Muscle layer of colon (tissue), 2 donors: ENCODE results near the gene JUND.
A peak's percentile ranks its signal among the peaks of the same experiment; 100 is the strongest.

ENCODE experiments used
- H3K27ac ChIP-seq: one replicate; pipeline ENCODE4 v1.7.0; 2013; ENCODE audit warnings: low read depth, mild to moderate bottlenecking, low read length, moderate library complexity
- H3K27me3 ChIP-seq, 2 donors: one replicate each; pipeline ENCODE4 v1.7.0; 2013; ENCODE audit warnings: low read length in 2 of 2, mild to moderate bottlenecking in 2 of 2; ENCODE audit not compliant: insufficient read depth in 2 of 2, control insufficient read depth in 1 of 2
- H3K36me3 ChIP-seq: one replicate; pipeline ENCODE4 v1.7.0; 2013; ENCODE audit warnings: mild to moderate bottlenecking, low read length; ENCODE audit not compliant: insufficient read depth
- H3K4me1 ChIP-seq: one replicate; pipeline ENCODE4 v1.7.0; 2013; ENCODE audit warnings: mild to moderate bottlenecking, low read length; ENCODE audit not compliant: insufficient read depth
- H3K4me3 ChIP-seq, 2 donors: one replicate each; pipeline ENCODE4 v1.7.0; 2013; ENCODE audit warnings: low read length in 2 of 2, low read depth in 1 of 2, mild to moderate bottlenecking in 1 of 2, moderate library complexity in 1 of 2
- H3K9ac ChIP-seq: one replicate; pipeline ENCODE4 v1.7.0; 2013; ENCODE audit warnings: low read length
- H3K9me3 ChIP-seq: one replicate; pipeline ENCODE4 v1.7.0; 2013; ENCODE audit warnings: mild to moderate bottlenecking, low read length
- donor health status: abdominal sarcoma.
- donor health status: Adenocarcinoma of cecum.

Gene JUND

GRCh38 chr19:18307271-18307681 lies 25.9 kb upstream of the JUND start:
- Histone ChIP-seq H3K4me1 (peaks cover 33% of the 10 kb centered on the region), H3K9ac (no peak overlapping the region), H3K27me3 (no peaks in the 10 kb centered on the region), H3K4me3 (no peak overlapping the region), H3K36me3 (peaks cover 16% of the 10 kb centered on the region), H3K9me3 (no peaks in the 10 kb centered on the region), H3K27ac (no peak overlapping the region)

GRCh38 chr19:18306888-18307260 lies 25.5 kb upstream of the JUND start:
- H3K4me3 ChIP-seq: no peak overlapping the region
- H3K4me1 ChIP-seq: peaks cover 33% of the 10 kb centered on the region
- H3K36me3 ChIP-seq: peaks cover 12% of the 10 kb centered on the region
- no peaks in the 10 kb centered on the region for H3K9me3 ChIP-seq
- no peak overlapping the region for H3K9ac ChIP-seq
- H3K27ac ChIP-seq: no peak overlapping the region
- no peaks in the 10 kb centered on the region for H3K27me3 ChIP-seq

- H3K27ac ChIP-seq: peak overlapping the region; percentile 94
- no peak overlapping the region for H3K9ac ChIP-seq
Measured at GRCh38 chr19:18306209-18306887, 24.9 kb upstream of the JUND start.

GRCh38 chr19:18304458-18305310 lies 23.3 kb upstream of the JUND start:
- H3K36me3 ChIP-seq: peaks cover 6% of the 10 kb centered on the region
- peak overlapping the region; percentile 94 for H3K27ac ChIP-seq
- peaks cover 43% of the 10 kb centered on the region for H3K4me1 ChIP-seq
- H3K9ac ChIP-seq: peak overlapping the region; percentile 92
- H3K9me3 ChIP-seq: no peaks in the 10 kb centered on the region
- H3K4me3 ChIP-seq: peak overlapping the region; percentile 0 to 54
- no peaks in the 10 kb centered on the region for H3K27me3 ChIP-seq

More at GRCh38 chr19:18306209-18306887, 24.9 kb upstream of the JUND start:
- Histone ChIP-seq H3K36me3 (peaks cover 9% of the 10 kb centered on the region), H3K9me3 (no peaks in the 10 kb centered on the region), H3K4me1 (peaks cover 37% of the 10 kb centered on the region), H3K27me3 (no peaks in the 10 kb centered on the region), H3K4me3 (no peak overlapping the region)

GRCh38 chr19:18304208-18304457 lies 22.7 kb upstream of the JUND start:
- H3K4me3 ChIP-seq: no peak overlapping the region
- H3K27ac ChIP-seq: peak overlapping the region; percentile 94
- no peaks in the 10 kb centered on the region for H3K27me3 ChIP-seq
- H3K9ac ChIP-seq: peak overlapping the region; percentile 92
- peaks cover 3% of the 10 kb centered on the region for H3K36me3 ChIP-seq
- peaks cover 43% of the 10 kb centered on the region for H3K4me1 ChIP-seq
- no peaks in the 10 kb centered on the region for H3K9me3 ChIP-seq

GRCh38 chr19:18301718-18302111 lies 20.3 kb upstream of the JUND start:
- Histone ChIP-seq H3K4me3 (no peak overlapping the region), H3K4me1 (peaks cover 43% of the 10 kb centered on the region), H3K27ac (no peak overlapping the region), H3K36me3 (no peaks in the 10 kb centered on the region), H3K9me3 (no peaks in the 10 kb centered on the region), H3K27me3 (no peaks in the 10 kb centered on the region), H3K9ac (no peak overlapping the region)

- Histone ChIP-seq H3K4me3 (no peak overlapping the region), H3K4me1 (peaks cover 40% of the 10 kb centered on the region), H3K27ac (no peak overlapping the region), H3K36me3 (no peaks in the 10 kb centered on the region), H3K9me3 (no peaks in the 10 kb centered on the region), H3K27me3 (no peaks in the 10 kb centered on the region), H3K9ac (no peak overlapping the region)
Measured at GRCh38 chr19:18300930-18301717, 19.7 kb upstream of the JUND start.

- no peak overlapping the region for H3K4me3 ChIP-seq
- H3K4me1 ChIP-seq: peaks cover 25% of the 10 kb centered on the region
- no peaks in the 10 kb centered on the region for H3K9me3 ChIP-seq
- no peak overlapping the region for H3K27ac ChIP-seq
- no peak overlapping the region for H3K9ac ChIP-seq
- no peaks in the 10 kb centered on the region for H3K27me3 ChIP-seq
- H3K36me3 ChIP-seq: no peaks in the 10 kb centered on the region
Measured at GRCh38 chr19:18299654-18300053, 18.2 kb upstream of the JUND start.

- Histone ChIP-seq H3K27ac (no peak overlapping the region), H3K4me3 (no peak overlapping the region), H3K27me3 (no peaks in the 10 kb centered on the region), H3K9ac (no peak overlapping the region), H3K4me1 (peaks cover 16% of the 10 kb centered on the region), H3K36me3 (no peaks in the 10 kb centered on the region), H3K9me3 (no peaks in the 10 kb centered on the region)
Measured at GRCh38 chr19:18298601-18299000, 17.2 kb upstream of the JUND start.

- no peak overlapping the region for H3K9ac ChIP-seq
- H3K4me3 ChIP-seq: no peak overlapping the region
- H3K27ac ChIP-seq: no peak overlapping the region
- H3K9me3 ChIP-seq: no peaks in the 10 kb centered on the region
- no peaks in the 10 kb centered on the region for H3K27me3 ChIP-seq
- no peaks in the 10 kb centered on the region for H3K36me3 ChIP-seq
- peaks cover 18% of the 10 kb centered on the region for H3K4me1 ChIP-seq
Measured at GRCh38 chr19:18297308-18297707, 15.9 kb upstream of the JUND start.

GRCh38 chr19:18295034-18295451 lies 13.6 kb upstream of the JUND start:
- Histone ChIP-seq H3K36me3 (no peaks in the 10 kb centered on the region), H3K27ac (no peak overlapping the region), H3K4me1 (peaks cover 13% of the 10 kb centered on the region)

More at GRCh38 chr19:18295034-18295451, 13.6 kb upstream of the JUND start:
- Histone ChIP-seq H3K9me3 (no peaks in the 10 kb centered on the region), H3K4me3 (no peak overlapping the region), H3K27me3 (no peaks in the 10 kb centered on the region), H3K9ac (no peak overlapping the region)
